HG03025 (cell line): ENCODE results near the gene REL.
"Not testable (repeated sequence)": the region's sequence is repeated elsewhere in the genome, so short reads cannot be mapped to it uniquely, and the experiment has no call there.

Source experiments
- ATAC-seq: cut with Tn5 transposase; IDR thresholded peaks from one replicate; pipeline ENCODE4 v1.9.1; 2021; ENCODE audit warnings: mild to moderate bottlenecking, moderate library complexity; ENCODE audit not compliant: unreplicated experiment, low FRiP score

Gene REL

DNA sequence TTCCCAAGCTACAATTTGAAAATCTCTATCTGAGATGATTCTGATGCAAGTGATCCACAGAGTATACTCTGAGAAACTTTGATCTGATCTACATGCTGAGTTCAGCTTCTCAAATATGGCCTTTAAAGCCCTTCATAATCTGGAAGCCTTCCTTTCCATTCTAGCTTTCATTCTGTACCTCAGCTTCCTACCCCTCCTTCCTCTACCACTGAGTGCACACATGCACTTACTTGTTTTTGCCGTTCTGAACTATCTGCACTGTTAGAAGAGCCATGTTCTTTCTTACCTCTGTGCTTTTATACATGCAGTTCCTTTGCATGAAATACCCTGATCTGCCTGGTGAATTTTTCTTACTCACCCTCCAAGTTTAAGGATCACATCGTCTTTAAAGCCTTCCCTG, 25.0 kb downstream of the REL start:
- no peak for ATAC-seq

DNA sequence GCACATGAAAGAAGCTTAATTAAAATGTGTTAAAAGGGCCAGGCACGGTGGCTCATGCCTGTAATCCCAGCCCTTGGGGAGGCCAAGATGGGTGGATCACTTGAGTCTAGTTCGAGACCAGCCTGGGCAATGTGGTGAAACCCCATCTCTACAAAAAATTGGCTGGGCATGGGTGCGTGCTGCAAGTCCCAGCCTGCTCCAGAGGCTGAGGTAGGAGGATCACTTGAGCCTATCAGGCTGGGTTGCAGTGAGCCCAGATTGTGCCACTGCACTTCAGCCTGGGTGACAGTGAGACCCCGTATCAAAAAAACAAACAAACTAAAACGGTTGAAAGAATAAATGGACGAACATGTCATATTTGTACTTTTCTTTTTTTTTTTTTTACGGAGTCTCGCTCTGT, 26.0 kb downstream of the REL start:
- no peak for ATAC-seq

GRCh38 chr2:60925994-60926740, 44.8 kb downstream of the REL start:
- ATAC-seq: no peak

DNA sequence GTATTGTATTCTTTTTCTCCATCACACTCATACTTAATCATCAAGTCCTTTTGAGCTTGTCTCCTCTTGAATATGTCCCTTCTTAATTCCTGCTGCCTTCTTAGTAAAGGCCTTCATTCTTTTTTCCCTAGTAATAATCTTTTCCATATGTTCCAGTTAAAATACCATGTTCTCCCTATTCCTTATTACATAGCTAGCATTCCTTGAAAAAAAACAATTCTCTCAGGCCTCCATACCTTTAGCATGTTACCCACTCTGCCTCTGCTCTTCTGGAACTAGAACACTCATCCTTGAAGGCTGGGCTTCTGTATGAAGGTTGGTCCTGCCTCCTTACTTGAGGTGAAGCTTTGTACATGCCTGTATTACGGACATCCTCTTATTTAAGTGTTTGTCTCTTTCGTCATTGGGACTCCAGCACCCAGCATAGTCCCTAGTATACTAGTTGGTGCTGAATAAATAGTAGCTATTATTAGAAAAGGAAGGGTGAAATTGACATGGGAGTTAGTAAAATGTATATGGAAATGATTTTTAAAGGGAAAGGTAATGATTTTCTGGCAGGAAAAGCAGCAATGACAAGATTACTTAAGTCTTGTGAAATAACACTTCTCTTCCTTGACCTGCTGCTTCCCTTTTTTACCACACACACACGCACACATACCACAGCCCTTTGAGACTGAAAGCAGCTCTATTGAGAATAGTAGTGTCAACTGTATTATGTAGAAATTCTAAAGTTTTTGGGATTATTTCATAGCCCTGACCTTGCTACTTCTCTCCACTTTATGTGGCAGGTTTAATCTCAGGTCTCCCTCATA, 45.6 kb downstream of the REL start:
- no peak for ATAC-seq

DNA sequence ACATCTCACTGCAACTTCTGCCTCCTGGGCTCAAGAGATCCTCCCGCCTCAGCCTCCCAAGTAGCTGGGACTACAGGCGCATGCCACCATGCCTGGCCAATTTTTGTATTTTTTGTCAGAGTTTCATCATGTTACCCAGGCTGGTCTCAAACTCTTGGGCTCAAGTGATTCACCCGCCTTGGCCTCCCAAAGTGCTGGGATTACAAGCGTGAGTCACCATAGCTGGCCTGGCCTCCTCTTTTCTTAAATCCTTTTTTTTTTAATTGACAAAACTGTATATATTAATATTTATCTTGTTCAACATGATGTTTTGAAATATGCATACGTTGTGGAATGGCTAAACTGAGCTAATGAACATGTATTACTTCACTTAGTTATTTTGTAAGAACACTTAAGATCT, 50.7 kb downstream of the REL start:
- ATAC-seq: not testable (repeated sequence)

- no peak for ATAC-seq
Observed at GRCh38 chr2:60932954-60933353, 51.6 kb downstream of the REL start.

- no peak for ATAC-seq
Observed at GRCh38 chr2:60934165-60934722, 52.9 kb downstream of the REL start.

DNA sequence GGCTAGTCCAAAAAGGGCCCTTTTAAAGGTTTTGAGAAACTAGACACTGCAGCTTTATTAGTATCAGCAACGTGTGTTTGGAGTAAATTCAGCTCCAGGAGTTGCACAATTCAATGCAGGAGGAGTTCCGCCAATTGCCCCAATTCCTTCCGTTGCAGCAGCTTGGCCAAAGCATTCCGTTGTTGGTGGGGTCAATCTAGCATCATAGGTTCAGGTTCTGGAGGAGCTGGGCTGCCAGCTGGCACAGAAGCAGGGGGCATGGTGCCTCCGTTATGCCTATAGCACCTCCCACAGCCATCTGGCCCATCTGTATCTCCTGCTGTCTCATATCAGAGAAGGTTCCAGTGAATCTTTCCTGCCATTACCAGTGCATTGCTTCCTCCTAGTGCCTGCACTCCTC, 55.4 kb downstream of the REL start:
- ATAC-seq: no peak

DNA sequence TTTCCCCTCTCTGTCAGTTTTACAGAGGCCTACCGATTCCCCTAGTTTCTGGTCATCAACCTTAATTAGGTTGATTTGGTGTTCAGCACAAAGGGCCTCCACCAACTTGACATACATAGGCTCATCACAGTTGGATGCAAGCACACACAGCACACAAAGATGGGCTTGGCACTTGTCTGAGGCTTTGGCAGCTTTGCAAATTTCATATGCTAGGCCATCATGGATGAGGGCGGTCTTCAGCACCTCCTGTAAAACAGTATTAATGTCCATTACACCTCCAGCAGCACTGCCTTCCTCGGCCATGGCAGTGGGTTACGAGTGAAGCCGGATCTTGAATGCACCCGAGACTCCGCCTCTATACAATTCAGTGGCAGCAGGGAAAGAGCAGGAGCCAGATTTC, 56.9 kb downstream of the REL start:
- ATAC-seq: no peak

GRCh38 chr2:60939622-60940021, 58.2 kb downstream of the REL start:
- no peak for ATAC-seq

DNA sequence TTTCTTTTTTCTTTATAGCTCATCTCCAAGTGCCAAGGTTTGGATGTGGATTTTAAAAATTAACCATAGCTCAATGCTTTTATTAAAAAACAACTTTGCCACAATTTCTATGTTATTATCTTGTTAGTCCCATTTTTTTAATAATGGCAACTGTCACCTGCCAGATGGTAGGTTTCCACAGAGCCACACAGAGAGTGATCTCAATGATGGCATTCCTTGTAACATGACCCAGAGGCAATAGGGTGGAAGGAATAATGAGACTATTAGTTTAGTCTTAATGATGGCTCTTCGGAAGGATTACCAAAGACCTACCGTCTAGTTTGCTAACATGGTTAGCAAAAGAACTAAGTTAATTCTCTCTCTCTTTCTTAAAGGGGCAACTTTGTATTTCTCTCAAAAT, 64.0 kb downstream of the REL start:
- ATAC-seq: no peak

GRCh38 chr2:60947056-60947455, 65.7 kb downstream of the REL start:
- ATAC-seq: no peak

GRCh38 chr2:60948161-60948560, 66.8 kb downstream of the REL start:
- no peak for ATAC-seq

DNA sequence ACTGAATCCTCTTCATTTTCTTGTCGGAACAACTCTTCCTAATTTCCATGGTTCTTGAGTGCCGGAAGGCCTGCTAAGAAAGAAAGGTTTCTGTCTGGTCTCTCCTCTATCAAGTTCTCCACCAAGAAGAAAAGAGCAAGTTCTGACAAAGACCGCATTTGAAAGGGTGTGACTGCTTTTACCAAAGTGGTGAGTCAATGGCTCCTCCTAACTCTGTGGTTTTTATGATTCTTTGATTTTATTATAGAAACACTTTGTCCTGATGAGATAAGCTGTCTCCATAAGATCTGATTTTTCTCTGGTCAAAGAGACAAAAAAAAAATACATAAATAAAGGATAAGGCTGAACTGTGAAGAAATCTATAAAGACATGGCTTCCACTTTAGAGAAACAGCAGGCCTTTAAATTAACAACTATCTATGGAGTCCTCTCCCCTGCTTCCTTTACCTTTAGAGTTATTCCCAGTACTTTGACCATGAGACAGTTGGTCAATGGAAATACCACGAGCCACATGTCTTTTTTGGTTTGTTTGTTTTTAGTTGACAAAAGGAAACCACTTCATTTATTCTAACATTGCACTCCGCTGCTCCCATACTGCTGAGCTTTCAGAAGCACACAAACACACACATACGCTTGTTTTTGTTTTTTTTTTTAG, 67.7 kb downstream of the REL start:
- ATAC-seq: no peak

GRCh38 chr2:60954139-60954538, 72.8 kb downstream of the REL start:
- no peak for ATAC-seq

DNA sequence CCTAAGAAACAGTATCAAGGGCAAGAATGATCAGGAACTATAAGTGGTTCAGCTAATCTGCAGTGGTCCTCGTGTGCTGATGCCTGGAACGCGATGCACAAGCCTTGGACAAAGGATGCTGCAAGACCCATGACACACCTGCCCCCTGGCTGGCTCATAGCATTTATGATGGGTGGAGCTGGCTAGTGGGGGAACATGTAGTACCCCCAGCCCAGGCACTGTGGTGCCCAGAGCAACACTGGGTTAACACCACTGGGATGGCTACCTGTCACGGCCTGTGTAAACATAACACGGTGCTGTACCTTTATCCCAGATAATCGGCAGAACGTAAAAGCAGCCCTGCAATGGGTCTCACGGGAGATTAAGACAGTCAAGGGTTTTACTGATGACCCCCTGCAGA, 75.8 kb downstream of the REL start:
- no peak for ATAC-seq

- ATAC-seq: no peak
Observed at GRCh38 chr2:60957643-60958042, 76.3 kb downstream of the REL start.

DNA sequence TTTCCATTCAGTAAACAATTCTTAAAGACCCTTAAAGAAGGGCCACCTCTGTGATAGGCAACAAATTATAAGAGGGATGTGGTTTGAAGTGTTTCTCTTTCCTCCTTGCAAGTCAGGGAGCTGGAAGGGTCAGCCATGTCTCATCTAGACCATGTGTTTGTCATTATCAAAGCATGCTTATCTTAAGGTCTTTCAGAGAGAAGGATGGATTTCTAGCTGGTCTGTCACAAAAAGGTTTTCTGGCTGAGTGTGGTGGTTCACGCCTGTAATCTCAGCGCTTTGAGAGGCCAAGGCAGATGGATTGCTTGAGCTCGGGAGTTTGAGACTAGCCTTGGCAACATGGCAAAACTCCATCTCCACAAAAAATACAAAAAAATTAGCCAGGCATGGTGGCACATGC, 77.0 kb downstream of the REL start:
- ATAC-seq: no peak

GRCh38 chr2:60958800-60959199, 77.4 kb downstream of the REL start:
- no peak for ATAC-seq

DNA sequence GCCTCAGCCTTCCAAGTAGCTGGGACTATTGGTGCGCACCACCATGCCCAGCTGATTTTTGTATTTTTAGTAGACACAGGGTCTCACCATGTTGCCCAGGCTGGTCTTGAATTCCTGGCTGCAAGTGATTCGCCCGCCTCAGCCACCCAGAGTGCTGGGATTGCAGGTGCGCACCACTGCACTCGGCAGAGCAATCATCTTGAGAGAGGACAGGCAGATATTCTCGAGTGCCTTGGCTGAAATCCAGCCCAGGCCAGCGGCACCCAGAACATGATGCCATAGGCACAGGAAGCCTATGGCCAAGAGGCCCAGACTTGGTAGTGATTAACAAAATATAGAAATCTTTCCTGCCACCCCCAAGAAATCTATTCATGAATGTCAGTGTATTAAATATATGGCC, 78.1 kb downstream of the REL start:
- ATAC-seq: no peak

GRCh38 chr2:60960706-60961105, 79.3 kb downstream of the REL start:
- no peak for ATAC-seq
